ENCODE data around the gene STARD4. TPM values are rescaled to one million over a fixed set of nuclear protein-coding genes. Genes with fewer than 3 reads are reported as not detected.

Gene STARD4
- total and polyA plus RNA-seq, 4 donors = 10.1 to 61.2 (median 34.1) TPM

DNA sequence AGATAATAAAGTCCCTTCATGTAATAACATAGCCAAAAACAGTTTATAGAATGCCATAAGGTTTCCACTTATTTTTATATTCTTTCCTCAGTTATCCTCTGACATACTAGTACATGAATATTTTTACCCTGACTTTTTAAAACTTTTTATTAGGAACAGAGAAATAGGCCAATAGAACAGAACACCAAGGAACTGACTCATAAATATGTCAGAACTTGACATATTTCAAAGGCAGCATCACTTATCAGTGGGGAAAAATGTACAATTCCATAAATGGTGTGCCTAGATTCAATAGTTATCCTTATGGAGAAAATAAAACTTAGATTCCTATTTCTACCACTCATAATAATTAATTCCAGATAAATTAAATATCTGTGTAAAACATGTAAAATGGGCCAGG is 9.4 kb downstream of the STARD4 start:
- no peak overlapping the region for H3K27ac ChIP-seq (ENCODE audit: low read depth in 1 of 2, low read length in 2 of 2)
- no peaks in the 10 kb centered on the region for H3K9me3 ChIP-seq (ENCODE audit: control insufficient read depth in 4 of 4, low read length in 3 of 4)
- no peak overlapping the region for H3K4me3 ChIP-seq (ENCODE audit: low read depth in 1 of 3, low read length in 3 of 3)
- H3K36me3 ChIP-seq (ENCODE audit: control insufficient read depth in 4 of 4, insufficient read depth in 3 of 4, low read depth in 1 of 4, low read length in 3 of 4) = peaks cover 0 to 28% (median 16%) of the 10 kb centered on the region in 4 donors
- no peak for DNase-seq (ENCODE audit: low spot score)
- TF ChIP-seq, protein P1, sequence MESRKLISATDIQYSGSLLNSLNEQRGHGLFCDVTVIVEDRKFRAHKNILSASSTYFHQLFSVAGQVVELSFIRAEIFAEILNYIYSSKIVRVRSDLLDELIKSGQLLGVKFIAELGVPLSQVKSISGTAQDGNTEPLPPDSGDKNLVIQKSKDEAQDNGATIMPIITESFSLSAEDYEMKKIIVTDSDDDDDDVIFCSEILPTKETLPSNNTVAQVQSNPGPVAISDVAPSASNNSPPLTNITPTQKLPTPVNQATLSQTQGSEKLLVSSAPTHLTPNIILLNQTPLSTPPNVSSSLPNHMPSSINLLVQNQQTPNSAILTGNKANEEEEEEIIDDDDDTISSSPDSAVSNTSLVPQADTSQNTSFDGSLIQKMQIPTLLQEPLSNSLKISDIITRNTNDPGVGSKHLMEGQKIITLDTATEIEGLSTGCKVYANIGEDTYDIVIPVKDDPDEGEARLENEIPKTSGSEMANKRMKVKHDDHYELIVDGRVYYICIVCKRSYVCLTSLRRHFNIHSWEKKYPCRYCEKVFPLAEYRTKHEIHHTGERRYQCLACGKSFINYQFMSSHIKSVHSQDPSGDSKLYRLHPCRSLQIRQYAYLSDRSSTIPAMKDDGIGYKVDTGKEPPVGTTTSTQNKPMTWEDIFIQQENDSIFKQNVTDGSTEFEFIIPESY (IDR thresholded peaks at IDR 0.05) = no peak
- TF ChIP-seq FOXA1 (IDR thresholded peaks at IDR 0.05) (no peak), RAD21 (IDR thresholded peaks at IDR 0.05) (no peak), SP1 (IDR thresholded peaks at IDR 0.05) (no peak), HNF4G (IDR thresholded peaks at IDR 0.05) (no peak), HNF4A (conservative IDR thresholded peaks at IDR 0.05) (no peak), GABPA (IDR thresholded peaks at IDR 0.05 in 1 of 2, conservative IDR thresholded peaks at IDR 0.05 in 1 of 2) (no peak), TAF1 (conservative IDR thresholded peaks at IDR 0.05) (no peak), FOXA2 (IDR thresholded peaks at IDR 0.05) (no peak), YY1 (IDR thresholded peaks at IDR 0.05) (no peak), EGR1 (IDR thresholded peaks at IDR 0.05; ENCODE audit: low read depth in 2 of 2) (no peak), RXRA (IDR thresholded peaks at IDR 0.05) (no peak), NR2F2 (IDR thresholded peaks at IDR 0.05) (no peak)
- TF ChIP-seq, protein P2, sequence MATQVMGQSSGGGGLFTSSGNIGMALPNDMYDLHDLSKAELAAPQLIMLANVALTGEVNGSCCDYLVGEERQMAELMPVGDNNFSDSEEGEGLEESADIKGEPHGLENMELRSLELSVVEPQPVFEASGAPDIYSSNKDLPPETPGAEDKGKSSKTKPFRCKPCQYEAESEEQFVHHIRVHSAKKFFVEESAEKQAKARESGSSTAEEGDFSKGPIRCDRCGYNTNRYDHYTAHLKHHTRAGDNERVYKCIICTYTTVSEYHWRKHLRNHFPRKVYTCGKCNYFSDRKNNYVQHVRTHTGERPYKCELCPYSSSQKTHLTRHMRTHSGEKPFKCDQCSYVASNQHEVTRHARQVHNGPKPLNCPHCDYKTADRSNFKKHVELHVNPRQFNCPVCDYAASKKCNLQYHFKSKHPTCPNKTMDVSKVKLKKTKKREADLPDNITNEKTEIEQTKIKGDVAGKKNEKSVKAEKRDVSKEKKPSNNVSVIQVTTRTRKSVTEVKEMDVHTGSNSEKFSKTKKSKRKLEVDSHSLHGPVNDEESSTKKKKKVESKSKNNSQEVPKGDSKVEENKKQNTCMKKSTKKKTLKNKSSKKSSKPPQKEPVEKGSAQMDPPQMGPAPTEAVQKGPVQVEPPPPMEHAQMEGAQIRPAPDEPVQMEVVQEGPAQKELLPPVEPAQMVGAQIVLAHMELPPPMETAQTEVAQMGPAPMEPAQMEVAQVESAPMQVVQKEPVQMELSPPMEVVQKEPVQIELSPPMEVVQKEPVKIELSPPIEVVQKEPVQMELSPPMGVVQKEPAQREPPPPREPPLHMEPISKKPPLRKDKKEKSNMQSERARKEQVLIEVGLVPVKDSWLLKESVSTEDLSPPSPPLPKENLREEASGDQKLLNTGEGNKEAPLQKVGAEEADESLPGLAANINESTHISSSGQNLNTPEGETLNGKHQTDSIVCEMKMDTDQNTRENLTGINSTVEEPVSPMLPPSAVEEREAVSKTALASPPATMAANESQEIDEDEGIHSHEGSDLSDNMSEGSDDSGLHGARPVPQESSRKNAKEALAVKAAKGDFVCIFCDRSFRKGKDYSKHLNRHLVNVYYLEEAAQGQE (IDR thresholded peaks at IDR 0.05) = no peak
- TF ChIP-seq, protein P3, sequence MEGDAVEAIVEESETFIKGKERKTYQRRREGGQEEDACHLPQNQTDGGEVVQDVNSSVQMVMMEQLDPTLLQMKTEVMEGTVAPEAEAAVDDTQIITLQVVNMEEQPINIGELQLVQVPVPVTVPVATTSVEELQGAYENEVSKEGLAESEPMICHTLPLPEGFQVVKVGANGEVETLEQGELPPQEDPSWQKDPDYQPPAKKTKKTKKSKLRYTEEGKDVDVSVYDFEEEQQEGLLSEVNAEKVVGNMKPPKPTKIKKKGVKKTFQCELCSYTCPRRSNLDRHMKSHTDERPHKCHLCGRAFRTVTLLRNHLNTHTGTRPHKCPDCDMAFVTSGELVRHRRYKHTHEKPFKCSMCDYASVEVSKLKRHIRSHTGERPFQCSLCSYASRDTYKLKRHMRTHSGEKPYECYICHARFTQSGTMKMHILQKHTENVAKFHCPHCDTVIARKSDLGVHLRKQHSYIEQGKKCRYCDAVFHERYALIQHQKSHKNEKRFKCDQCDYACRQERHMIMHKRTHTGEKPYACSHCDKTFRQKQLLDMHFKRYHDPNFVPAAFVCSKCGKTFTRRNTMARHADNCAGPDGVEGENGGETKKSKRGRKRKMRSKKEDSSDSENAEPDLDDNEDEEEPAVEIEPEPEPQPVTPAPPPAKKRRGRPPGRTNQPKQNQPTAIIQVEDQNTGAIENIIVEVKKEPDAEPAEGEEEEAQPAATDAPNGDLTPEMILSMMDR (IDR thresholded peaks at IDR 0.05; ENCODE audit: low read depth, low read length, missing input control) = no peak
- TF ChIP-seq, protein P4, sequence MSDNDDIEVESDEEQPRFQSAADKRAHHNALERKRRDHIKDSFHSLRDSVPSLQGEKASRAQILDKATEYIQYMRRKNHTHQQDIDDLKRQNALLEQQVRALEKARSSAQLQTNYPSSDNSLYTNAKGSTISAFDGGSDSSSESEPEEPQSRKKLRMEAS (IDR thresholded peaks at IDR 0.05) = no peak
- TF ChIP-seq, protein P5, sequence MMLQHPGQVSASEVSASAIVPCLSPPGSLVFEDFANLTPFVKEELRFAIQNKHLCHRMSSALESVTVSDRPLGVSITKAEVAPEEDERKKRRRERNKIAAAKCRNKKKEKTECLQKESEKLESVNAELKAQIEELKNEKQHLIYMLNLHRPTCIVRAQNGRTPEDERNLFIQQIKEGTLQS (IDR thresholded peaks at IDR 0.05) = no peak
- H3K9ac ChIP-seq (ENCODE audit: low read depth in 1 of 2, low read length in 2 of 2) = no peak overlapping the region
- no peaks in the 10 kb centered on the region for H3K27me3 ChIP-seq (ENCODE audit: control insufficient read depth in 4 of 4, insufficient read depth in 4 of 4, low read length in 3 of 4)
- H3K4me1 ChIP-seq (ENCODE audit: control insufficient read depth in 4 of 4, insufficient read depth in 4 of 4, low read length in 3 of 4) = peaks cover 0 to 4% (median 3%) of the 10 kb centered on the region in 4 donors

Measured in liver (tissue), 9 donors.